Measurements from ENCODE around the gene FADD.

Gene FADD

GRCh38 chr11:70202920-70203750 is at the start of gene FADD:
TSS of gene FADD (plus strand) at chr11:70203296. CDS start at chr11:70203460, 164 bp downstream.
- peak; percentile 85 to 88 for DNase-seq

GRCh38 chr11:70155386-70155785 is 47.7 kb upstream of the FADD start:
- no peak for DNase-seq

DNA sequence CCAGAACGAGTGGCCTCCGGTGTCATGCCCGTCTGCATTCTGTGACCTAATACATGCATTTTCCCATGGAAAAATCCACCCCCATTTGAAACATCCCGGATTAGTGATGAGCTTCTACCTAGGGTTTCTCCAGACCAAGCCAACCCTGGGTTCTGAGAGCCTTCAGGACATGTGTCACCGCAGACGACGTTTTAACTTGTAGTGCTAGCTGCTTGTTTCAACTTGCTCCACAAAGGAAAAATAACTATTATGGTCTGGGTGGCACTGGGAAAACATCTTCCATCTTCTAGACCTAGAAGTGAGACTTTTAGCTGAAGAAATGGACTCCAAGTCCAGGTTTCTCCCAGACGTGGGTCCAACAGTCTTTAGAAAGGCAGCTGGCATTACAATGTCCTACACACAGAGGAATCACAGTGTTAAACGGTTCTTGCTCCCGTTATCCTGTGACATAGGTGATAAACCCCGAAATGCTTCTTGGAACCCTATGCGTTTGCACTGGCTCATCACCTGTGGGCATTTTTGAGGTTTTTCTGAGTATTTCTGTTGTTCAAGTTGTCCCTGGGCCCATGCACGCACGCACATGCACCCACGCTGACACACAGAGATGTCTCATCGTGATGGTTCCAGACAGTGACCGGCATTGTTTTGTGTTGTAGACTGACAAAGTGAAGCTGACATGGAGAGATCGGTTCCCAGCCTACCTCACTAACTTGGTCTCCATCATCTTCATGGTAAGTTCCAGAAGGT is 46.6 kb upstream of the FADD start:
- DNase-seq: no peak

DNA sequence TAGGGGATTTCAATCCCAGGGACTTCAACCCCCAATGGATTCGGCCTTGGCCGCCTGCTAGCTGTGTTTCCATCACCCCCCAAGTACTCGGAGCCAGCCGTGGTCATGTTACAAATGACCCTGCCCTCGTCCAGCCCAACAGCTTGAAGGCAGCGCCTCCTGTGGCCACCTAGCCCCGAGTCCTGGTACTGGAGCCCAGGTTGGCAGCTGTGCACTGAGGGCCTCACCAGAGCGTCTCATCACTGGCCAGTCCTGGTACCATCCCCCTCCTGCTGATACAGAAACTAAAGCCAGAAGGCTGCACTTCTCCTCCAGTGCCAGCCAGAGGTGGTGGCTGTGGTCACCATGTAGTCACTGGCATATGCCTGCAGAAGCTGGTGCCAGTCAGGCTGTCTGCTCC is 44.9 kb upstream of the FADD start:
- no peak for DNase-seq

GRCh38 chr11:70158757-70159389 is 44.2 kb upstream of the FADD start:
- no peak for DNase-seq

- DNase-seq: no peak
Measured at GRCh38 chr11:70159627-70160570, 43.2 kb upstream of the FADD start.

GRCh38 chr11:70161043-70161625 is 42.0 kb upstream of the FADD start:
- DNase-seq: no peak

DNA sequence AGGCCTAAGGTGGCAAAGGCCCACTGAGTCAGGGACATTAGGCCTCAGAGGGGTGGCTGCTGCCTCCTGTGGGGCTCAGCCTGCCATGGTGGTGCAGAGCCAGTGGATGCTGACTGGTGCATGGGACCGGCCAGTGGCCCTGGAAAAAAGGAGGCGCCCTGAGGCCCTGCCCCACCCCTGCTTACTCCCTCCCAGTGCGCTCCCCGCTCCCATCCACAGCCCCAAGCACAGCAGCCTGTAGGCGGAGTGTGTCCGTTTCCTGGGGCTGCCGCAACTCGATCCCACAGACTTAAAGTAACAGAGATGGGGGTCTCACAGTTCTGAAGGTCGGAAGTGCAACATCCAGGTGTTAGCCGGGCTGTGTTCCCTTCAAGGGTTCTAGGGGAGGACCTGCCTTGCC is 38.4 kb upstream of the FADD start:
- DNase-seq: no peak

- no peak for DNase-seq
Measured at GRCh38 chr11:70167120-70167519, 36.0 kb upstream of the FADD start.

GRCh38 chr11:70167723-70168404 is 35.2 kb upstream of the FADD start:
- DNase-seq: no peak

DNA sequence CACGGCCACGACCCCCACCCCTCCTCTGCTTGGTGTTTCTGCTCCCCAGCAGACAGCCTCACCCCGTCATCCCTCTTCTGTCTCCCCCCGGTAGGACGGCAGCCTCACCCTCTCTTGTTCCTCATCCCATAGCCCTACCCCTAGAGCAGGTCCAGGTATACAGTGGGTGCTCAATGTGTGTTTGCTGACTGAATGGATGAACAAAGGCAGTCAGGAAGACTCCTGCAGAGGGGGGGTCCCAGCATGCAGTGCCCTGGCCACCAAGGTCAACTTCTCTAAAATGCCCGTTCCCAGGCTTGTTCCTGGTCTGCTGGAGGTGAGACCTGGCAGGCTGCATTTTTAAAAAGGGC is 34.7 kb upstream of the FADD start:
- no peak for DNase-seq

GRCh38 chr11:70169127-70169526 is 34.0 kb upstream of the FADD start:
- DNase-seq: no peak

- DNase-seq: no peak
Measured at GRCh38 chr11:70169632-70170031, 33.5 kb upstream of the FADD start.

DNA sequence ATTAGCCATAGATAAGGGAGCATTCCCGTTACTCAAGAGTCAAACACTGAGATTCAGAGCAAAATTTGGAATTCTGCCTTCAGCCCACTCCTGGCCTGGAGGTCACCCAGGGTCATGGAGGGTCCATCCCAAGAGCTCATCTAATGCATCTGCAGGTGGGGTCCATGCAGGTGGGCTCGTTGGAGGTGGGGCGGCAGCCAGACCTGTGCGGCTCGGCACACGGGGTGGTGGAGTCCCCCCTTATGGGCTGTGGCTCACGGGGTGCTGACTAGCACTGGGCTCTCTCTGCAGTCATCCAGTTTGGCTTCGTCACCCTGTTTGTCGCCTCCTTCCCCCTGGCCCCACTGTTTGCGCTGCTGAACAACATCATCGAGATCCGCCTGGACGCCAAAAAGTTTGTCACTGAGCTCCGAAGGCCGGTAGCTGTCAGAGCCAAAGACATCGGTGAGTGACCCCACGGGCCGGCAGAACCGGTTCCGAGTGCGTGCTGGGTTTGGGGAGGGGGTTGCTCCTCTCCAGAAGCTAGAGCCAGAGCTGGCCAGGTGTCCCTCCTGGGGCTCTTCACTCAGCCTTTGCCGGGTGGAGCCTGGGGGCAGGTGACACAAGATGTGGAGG is 32.4 kb upstream of the FADD start:
- DNase-seq: no peak

- DNase-seq: no peak
Measured at GRCh38 chr11:70173018-70173417, 30.1 kb upstream of the FADD start.

GRCh38 chr11:70174547-70175235 is 28.4 kb upstream of the FADD start:
- DNase-seq: no peak

DNA sequence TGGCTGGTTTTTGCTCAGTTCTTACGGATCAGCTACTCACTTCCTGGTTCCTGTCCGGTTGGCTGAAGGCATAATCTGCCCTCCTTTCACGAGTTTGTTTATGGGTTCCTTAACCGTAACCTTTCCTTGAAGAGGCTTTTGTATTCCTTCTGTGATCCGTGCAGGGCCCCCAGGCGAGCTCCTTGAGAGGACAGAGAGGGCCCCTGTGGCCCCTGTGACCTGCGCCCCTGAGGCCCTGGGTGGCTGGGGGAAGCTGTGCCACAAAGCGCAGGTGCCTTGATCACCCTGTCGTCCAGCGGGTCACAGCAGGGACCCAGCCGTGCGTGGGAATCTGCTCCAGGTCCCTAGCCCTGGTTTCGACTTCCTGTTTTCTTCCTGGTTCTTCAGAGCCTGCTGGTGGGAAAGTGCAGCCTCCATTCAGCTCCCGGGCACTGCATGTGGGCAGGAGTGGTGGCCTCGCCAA is 27.8 kb upstream of the FADD start:
- DNase-seq: no peak

- DNase-seq: peak; percentile 33 to 35
Measured at GRCh38 chr11:70176940-70177689, 26.0 kb upstream of the FADD start.

- DNase-seq: no peak
Measured at GRCh38 chr11:70180906-70181305, 22.2 kb upstream of the FADD start.

DNA sequence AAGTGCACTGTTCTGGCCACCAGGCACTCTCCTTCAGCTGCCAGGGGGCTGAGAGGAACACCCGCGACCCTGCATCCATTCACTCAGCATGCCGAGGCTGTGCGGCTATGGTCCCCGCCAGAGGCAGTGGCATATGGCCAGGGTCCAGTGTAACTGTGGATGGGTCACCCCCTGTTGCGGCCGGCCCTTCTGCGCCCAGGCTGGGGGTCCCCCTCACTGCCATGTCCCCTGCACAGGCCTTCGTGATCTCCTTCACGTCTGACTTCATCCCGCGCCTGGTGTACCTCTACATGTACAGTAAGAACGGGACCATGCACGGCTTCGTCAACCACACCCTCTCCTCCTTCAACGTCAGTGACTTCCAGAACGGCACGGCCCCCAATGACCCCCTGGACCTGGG is 20.8 kb upstream of the FADD start:
- DNase-seq: no peak

All from activated CD4-positive, alpha-beta T cell treated with anti-CD3 and anti-CD28 coated beads, Interleukin-2, amount 50 U/mL, for 4 hours (primary cell).